ENCODE data around the gene HIRA. TPM values are rescaled to one million over a fixed set of nuclear protein-coding genes. Genes with fewer than 3 reads are reported as not detected.

Gene HIRA
- total and polyA plus RNA-seq, 2 of the 8 experiments (the other 6 are each of a cell fraction or from before 2014, with no cell fraction given): 34.9 to 67.2 TPM

- TF ChIP-seq, protein P1, sequence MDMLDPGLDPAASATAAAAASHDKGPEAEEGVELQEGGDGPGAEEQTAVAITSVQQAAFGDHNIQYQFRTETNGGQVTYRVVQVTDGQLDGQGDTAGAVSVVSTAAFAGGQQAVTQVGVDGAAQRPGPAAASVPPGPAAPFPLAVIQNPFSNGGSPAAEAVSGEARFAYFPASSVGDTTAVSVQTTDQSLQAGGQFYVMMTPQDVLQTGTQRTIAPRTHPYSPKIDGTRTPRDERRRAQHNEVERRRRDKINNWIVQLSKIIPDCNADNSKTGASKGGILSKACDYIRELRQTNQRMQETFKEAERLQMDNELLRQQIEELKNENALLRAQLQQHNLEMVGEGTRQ (IDR thresholded peaks at IDR 0.05; ENCODE audit: low read length): no peak
- TF ChIP-seq, protein P2, sequence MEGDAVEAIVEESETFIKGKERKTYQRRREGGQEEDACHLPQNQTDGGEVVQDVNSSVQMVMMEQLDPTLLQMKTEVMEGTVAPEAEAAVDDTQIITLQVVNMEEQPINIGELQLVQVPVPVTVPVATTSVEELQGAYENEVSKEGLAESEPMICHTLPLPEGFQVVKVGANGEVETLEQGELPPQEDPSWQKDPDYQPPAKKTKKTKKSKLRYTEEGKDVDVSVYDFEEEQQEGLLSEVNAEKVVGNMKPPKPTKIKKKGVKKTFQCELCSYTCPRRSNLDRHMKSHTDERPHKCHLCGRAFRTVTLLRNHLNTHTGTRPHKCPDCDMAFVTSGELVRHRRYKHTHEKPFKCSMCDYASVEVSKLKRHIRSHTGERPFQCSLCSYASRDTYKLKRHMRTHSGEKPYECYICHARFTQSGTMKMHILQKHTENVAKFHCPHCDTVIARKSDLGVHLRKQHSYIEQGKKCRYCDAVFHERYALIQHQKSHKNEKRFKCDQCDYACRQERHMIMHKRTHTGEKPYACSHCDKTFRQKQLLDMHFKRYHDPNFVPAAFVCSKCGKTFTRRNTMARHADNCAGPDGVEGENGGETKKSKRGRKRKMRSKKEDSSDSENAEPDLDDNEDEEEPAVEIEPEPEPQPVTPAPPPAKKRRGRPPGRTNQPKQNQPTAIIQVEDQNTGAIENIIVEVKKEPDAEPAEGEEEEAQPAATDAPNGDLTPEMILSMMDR (IDR thresholded peaks at IDR 0.05; ENCODE audit: control extremely low read depth in 1 of 3, insufficient read depth in 1 of 3, low read depth in 1 of 3, low read length in 3 of 3): no peak
- TF ChIP-seq POU5F1 (IDR thresholded peaks at IDR 0.05; ENCODE audit: low read depth, low read length): no peak
- no peak for TF ChIP-seq FOSL1 (IDR thresholded peaks at IDR 0.05; ENCODE audit: insufficient read depth, low read depth, low read length)
These were observed 33.3 kb downstream of the HIRA start (continued) for GRCh38 chr22:19398206-19398605.
